ENCODE measurements around the gene SLC16A10. TPM values are rescaled to one million over a fixed set of nuclear protein-coding genes. Genes with fewer than 3 reads are reported as not detected.

SLC16A10 gene
- total and polyA plus RNA-seq, 2 of the 13 experiments (the other 11 are each of a cell fraction or from before 2014, with no cell fraction given): 8.2 to 20.1 TPM

- no peak for TF ChIP-seq HNRNPK (IDR thresholded peaks at IDR 0.05; ENCODE audit: low read depth, low read length, poor library complexity, severe bottlenecking)
- no peak for TF ChIP-seq RBM22 (optimal IDR thresholded peaks at IDR 0.05; ENCODE audit: low read length)
- TF ChIP-seq HNRNPH1 (optimal IDR thresholded peaks at IDR 0.05; ENCODE audit: low read depth, low read length): no peak
- TF ChIP-seq HNF4G (IDR thresholded peaks at IDR 0.05; ENCODE audit: borderline replicate concordance, low read depth, low read length): peak; percentile 63
- no peak for TF ChIP-seq HNF4G (CRISPR knock-in tag; IDR thresholded peaks at IDR 0.05; ENCODE audit: borderline replicate concordance, low read depth)
- TF ChIP-seq ZNF598 (CRISPR knock-in tag; IDR thresholded peaks at IDR 0.05; ENCODE audit: borderline replicate concordance): no peak
- no peak for TF ChIP-seq ZNF766 (CRISPR knock-in tag; IDR thresholded peaks at IDR 0.05; ENCODE audit: borderline replicate concordance)
- no peak for TF ChIP-seq ATF6 (CRISPR knock-in tag; conservative IDR thresholded peaks at IDR 0.05)
- no peak for TF ChIP-seq ZNF383 (CRISPR knock-in tag; IDR thresholded peaks at IDR 0.05; ENCODE audit: borderline replicate concordance)
- no peak for TF ChIP-seq ARID4A (CRISPR knock-in tag; IDR thresholded peaks at IDR 0.05; ENCODE audit: borderline replicate concordance)
Measured at GRCh38 chr6:111176038-111176759, 88.9 kb downstream of the SLC16A10 start (continued).
